GM12875 (cell line): ENCODE results near the gene SCARB1.

ENCODE experiments used
- H3K4me3 ChIP-seq: one replicate; pipeline ENCODE4 v1.5.1; 2011; ENCODE audit warnings: low read depth, low read length, control low read depth
- TF ChIP-seq, protein P1 (sequence below): IDR thresholded peaks from 2 replicates; pipeline ENCODE4 v1.5.1; 2011; ENCODE audit warnings: low read depth, mild to moderate bottlenecking, control low read depth, inconsistent platforms, low read length, moderate library complexity, borderline replicate concordance; ENCODE audit not compliant: insufficient read depth

SCARB1 gene

DNA sequence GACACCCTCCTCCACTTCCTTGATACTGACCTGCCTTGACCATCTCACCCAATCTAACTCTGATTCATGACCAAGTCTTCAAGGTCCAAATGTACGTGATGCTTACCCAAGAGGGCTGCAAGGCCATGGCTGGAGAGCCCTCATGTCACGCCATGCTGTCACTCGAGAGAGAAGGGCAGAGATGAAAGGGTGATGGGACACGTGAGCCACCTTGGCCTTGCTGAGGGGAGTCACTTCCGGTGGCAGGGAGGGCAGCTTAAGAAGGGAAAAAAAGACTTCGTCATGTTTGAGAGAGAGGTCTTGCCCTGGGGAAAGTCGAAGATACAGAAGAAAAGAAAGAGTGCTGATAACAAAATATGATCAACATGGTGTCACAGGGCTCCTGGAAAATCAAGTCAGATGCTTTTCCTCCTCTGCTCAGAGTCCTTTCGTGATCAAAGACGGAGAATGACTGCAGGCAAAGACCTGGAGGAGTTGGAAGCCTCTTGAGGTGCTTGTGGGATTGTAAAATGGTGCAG lies 3.3 kb upstream of the SCARB1 start:
- TF ChIP-seq, protein P1, sequence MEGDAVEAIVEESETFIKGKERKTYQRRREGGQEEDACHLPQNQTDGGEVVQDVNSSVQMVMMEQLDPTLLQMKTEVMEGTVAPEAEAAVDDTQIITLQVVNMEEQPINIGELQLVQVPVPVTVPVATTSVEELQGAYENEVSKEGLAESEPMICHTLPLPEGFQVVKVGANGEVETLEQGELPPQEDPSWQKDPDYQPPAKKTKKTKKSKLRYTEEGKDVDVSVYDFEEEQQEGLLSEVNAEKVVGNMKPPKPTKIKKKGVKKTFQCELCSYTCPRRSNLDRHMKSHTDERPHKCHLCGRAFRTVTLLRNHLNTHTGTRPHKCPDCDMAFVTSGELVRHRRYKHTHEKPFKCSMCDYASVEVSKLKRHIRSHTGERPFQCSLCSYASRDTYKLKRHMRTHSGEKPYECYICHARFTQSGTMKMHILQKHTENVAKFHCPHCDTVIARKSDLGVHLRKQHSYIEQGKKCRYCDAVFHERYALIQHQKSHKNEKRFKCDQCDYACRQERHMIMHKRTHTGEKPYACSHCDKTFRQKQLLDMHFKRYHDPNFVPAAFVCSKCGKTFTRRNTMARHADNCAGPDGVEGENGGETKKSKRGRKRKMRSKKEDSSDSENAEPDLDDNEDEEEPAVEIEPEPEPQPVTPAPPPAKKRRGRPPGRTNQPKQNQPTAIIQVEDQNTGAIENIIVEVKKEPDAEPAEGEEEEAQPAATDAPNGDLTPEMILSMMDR: no peak
- no peak overlapping the region for H3K4me3 ChIP-seq

DNA sequence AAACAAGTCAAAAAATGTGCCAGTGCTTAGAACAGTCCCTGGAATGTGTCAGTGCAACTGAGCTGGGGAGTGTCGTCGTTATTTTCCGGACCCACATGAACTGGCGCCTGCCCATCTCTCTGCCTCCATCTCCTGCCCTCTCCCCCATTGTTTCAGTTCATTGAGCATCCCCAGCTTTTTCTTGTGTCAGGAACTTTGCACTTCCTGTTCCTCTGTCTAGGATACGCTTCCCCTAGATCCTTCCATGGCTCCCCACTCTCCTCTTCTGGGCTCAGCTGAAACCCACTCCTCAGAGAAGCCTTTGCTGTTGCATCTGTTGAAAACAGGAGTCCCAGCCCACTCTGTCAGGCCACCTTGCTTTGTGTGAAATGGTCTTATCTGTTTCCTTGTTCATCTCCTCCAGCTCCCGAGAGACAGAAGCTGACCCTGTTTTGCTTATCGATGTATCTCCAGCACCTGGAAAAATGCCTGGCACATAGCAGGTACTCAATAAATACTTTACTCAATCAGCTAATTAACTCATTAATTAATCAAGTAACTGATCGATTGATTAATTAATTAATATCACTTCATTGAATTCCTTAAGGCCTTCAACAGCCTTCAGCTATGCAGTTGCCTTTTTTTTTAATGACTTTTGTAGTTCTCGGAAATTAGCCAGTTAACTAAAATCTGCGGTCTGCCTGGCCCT lies 2.7 kb upstream of the SCARB1 start:
- TF ChIP-seq, protein P1: no peak
- H3K4me3 ChIP-seq: no peak overlapping the region

GRCh38 chr12:124865728-124866127 lies 2.1 kb upstream of the SCARB1 start:
- H3K4me3 ChIP-seq: no peak overlapping the region
- TF ChIP-seq, protein P1: no peak

GRCh38 chr12:124864326-124864752 lies 675 bp upstream of the SCARB1 start:
- TF ChIP-seq, protein P1: no peak
- H3K4me3 ChIP-seq: no peak overlapping the region

DNA sequence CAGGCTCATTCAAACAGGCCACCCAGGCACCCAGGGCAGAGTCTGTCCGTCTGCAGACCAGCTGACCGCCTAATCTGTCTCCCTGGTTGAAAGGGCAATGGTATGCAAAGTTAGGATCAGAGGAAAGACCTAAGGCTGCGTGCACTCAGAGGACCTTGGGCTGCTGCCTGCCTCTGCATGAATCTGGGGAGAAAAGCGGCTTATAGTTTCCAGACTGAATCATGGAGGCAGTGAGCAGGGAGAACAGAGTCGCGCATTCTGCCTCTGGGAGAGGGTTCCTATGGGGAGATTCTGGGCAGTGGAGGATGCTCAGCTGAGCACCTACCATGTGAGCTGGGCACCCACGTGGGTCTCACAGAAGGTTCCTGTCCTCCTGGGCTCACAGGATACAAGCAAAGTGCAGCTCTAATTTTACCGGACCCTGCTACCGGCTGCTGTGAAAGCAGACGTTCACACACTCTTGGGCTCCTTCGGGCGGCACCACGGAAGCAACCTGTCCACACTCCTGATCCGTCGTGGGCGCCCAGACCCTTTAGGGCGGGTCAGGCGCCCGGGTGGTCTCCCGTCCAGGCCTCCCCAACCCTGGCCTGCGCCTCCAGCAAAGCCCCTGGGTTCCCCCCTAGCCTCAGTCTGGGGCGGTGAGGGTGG lies 772 bp downstream of the SCARB1 start:
- TF ChIP-seq, protein P1: no peak
- peak overlapping the region; percentile 96 for H3K4me3 ChIP-seq

- TF ChIP-seq, protein P1: no peak
- peak overlapping the region; percentile 96 for H3K4me3 ChIP-seq
These were observed 1.6 kb downstream of the SCARB1 start for GRCh38 chr12:124861898-124862676.
